ENCODE data around the gene KCNE3. TPM values are rescaled to one million over a fixed set of nuclear protein-coding genes. Genes with fewer than 3 reads are reported as not detected.

KCNE3 gene
- total and polyA plus RNA-seq, 10 of the 15 experiments (the other 5 are each of a cell fraction or from before 2014, with no cell fraction given), result not detected

DNA sequence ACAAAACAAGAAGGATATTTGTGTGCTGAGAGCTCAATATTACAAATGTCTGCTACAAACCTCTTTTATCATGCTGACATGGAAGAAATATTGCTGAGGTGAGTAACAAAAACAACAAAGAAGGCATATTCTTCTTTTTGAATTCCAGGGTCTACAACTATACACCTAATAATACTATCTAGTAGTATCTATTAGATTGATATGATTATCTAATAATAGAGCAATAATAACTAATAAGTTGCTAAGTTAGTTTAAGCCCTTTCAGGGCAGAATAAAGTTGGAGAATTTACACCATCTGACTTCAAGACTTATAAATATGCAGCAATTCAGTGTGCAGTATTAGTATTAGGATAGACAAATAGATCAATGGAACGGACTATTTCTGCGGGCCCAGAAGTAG is 57.7 kb downstream of the KCNE3 start (continued):
- TF ChIP-seq, protein P1, sequence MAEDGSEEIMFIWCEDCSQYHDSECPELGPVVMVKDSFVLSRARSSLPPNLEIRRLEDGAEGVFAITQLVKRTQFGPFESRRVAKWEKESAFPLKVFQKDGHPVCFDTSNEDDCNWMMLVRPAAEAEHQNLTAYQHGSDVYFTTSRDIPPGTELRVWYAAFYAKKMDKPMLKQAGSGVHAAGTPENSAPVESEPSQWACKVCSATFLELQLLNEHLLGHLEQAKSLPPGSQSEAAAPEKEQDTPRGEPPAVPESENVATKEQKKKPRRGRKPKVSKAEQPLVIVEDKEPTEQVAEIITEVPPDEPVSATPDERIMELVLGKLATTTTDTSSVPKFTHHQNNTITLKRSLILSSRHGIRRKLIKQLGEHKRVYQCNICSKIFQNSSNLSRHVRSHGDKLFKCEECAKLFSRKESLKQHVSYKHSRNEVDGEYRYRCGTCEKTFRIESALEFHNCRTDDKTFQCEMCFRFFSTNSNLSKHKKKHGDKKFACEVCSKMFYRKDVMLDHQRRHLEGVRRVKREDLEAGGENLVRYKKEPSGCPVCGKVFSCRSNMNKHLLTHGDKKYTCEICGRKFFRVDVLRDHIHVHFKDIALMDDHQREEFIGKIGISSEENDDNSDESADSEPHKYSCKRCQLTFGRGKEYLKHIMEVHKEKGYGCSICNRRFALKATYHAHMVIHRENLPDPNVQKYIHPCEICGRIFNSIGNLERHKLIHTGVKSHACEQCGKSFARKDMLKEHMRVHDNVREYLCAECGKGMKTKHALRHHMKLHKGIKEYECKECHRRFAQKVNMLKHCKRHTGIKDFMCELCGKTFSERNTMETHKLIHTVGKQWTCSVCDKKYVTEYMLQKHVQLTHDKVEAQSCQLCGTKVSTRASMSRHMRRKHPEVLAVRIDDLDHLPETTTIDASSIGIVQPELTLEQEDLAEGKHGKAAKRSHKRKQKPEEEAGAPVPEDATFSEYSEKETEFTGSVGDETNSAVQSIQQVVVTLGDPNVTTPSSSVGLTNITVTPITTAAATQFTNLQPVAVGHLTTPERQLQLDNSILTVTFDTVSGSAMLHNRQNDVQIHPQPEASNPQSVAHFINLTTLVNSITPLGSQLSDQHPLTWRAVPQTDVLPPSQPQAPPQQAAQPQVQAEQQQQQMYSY (CRISPR knock-in tag; IDR thresholded peaks at IDR 0.05), result no peak
- TF ChIP-seq TCF12 (IDR thresholded peaks at IDR 0.05; ENCODE audit: low read depth, low read length) (no peak), NKRF (conservative IDR thresholded peaks at IDR 0.05) (no peak), GATAD2B (conservative IDR thresholded peaks at IDR 0.05; ENCODE audit: low read depth) (no peak), USF2 (IDR thresholded peaks at IDR 0.05; ENCODE audit: borderline replicate concordance, low read depth, low read length) (no peak), TBL1XR1 (IDR thresholded peaks at IDR 0.05; ENCODE audit: low read depth, low read length) (no peak), HDGF (IDR thresholded peaks at IDR 0.05) (no peak), NFIC (IDR thresholded peaks at IDR 0.05; ENCODE audit: low read depth, low read length) (no peak), RB1 (IDR thresholded peaks at IDR 0.05; ENCODE audit: borderline replicate concordance) (no peak), BCL11A (IDR thresholded peaks at IDR 0.05; ENCODE audit: low read depth, low read length) (no peak)
- TF ChIP-seq, protein P2, sequence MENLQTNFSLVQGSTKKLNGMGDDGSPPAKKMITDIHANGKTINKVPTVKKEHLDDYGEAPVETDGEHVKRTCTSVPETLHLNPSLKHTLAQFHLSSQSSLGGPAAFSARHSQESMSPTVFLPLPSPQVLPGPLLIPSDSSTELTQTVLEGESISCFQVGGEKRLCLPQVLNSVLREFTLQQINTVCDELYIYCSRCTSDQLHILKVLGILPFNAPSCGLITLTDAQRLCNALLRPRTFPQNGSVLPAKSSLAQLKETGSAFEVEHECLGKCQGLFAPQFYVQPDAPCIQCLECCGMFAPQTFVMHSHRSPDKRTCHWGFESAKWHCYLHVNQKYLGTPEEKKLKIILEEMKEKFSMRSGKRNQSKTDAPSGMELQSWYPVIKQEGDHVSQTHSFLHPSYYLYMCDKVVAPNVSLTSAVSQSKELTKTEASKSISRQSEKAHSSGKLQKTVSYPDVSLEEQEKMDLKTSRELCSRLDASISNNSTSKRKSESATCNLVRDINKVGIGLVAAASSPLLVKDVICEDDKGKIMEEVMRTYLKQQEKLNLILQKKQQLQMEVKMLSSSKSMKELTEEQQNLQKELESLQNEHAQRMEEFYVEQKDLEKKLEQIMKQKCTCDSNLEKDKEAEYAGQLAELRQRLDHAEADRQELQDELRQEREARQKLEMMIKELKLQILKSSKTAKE (IDR thresholded peaks at IDR 0.05; ENCODE audit: low read depth, poor library complexity, severe bottlenecking), result no peak

Small RNAs within 50 kb of the gene (small RNA-seq; reads per million reads assigned to genes)
- gene CYCSP27, result not detected

Other genes starting within 250 kb of the KCNE3 start
- gene P4HA3, start 155.9 kb downstream of the KCNE3 start, total RNA-seq (2014; rRNA removed), result not detected in 2 replicates
- not detected in 2 replicates for gene P4HA3, start 155.9 kb downstream of the KCNE3 start, total RNA-seq (2014; rRNA removed; fragmentation: Illumina TruSeq; extraction: Trizol)
- not detected in 2 replicates for gene P4HA3, start 155.9 kb downstream of the KCNE3 start, total RNA-seq (2021)
- gene P4HA3, start 155.9 kb downstream of the KCNE3 start, polyA plus RNA-seq (2011; rRNA removed), result not detected in 2 replicates
- gene P4HA3, start 155.9 kb downstream of the KCNE3 start, polyA plus RNA-seq (2014; fragmentation: Illumina TruSeq; extraction: Trizol), result not detected in 2 replicates
- not detected for gene P4HA3, start 155.9 kb downstream of the KCNE3 start, polyA plus RNA-seq (2014; fragmentation: Nextera tagmentation; extraction: Ambion mirVana)
- gene P4HA3, start 155.9 kb downstream of the KCNE3 start, polyA plus RNA-seq (2014; rRNA removed), result not detected in 2 replicates
- under 1 TPM in 1 of 2 experiments, not detected in 1; 0.08 TPM for gene P4HA3, start 155.9 kb downstream of the KCNE3 start, polyA plus RNA-seq (2016; fragmentation: Nextera tagmentation; extraction: Ambion mirVana)
- 0.05 and 0.11 TPM in 2 replicates for gene PGM2L1, start 69.1 kb downstream of the KCNE3 start, total RNA-seq (2014; rRNA removed)
- 0.13 and 0.14 TPM in 2 replicates for gene PGM2L1, start 69.1 kb downstream of the KCNE3 start, total RNA-seq (2014; rRNA removed; fragmentation: Illumina TruSeq; extraction: Trizol)
- 0.03 and 0.13 TPM in 2 replicates for gene PGM2L1, start 69.1 kb downstream of the KCNE3 start, total RNA-seq (2021)
- gene PGM2L1, start 69.1 kb downstream of the KCNE3 start, polyA plus RNA-seq (2011; rRNA removed), result 0.10 and 0.14 TPM in 2 replicates
- 0.13 and 0.19 TPM in 2 replicates for gene PGM2L1, start 69.1 kb downstream of the KCNE3 start, polyA plus RNA-seq (2014; fragmentation: Illumina TruSeq; extraction: Trizol)
- gene PGM2L1, start 69.1 kb downstream of the KCNE3 start, polyA plus RNA-seq (2014; fragmentation: Nextera tagmentation; extraction: Ambion mirVana), result under 1 TPM in 1 of 2 experiments, not detected in 1; 0.04 TPM
- 0.04 and 0.05 TPM in 2 replicates for gene PGM2L1, start 69.1 kb downstream of the KCNE3 start, polyA plus RNA-seq (2014; rRNA removed)
- under 1 TPM; 0.15 to 0.20 TPM for gene PGM2L1, start 69.1 kb downstream of the KCNE3 start, polyA plus RNA-seq (2016; fragmentation: Nextera tagmentation; extraction: Ambion mirVana)
- gene LIPT2, start 26.2 kb upstream of the KCNE3 start, total RNA-seq (2014; rRNA removed), result 4.0 and 7.5 TPM in 2 replicates
- gene LIPT2, start 26.2 kb upstream of the KCNE3 start, total RNA-seq (2014; rRNA removed; fragmentation: Illumina TruSeq; extraction: Trizol), result 3.8 and 4.2 TPM in 2 replicates
- gene LIPT2, start 26.2 kb upstream of the KCNE3 start, total RNA-seq (2021), result 3.7 and 5.7 TPM in 2 replicates
- gene LIPT2, start 26.2 kb upstream of the KCNE3 start, polyA plus RNA-seq (2011; rRNA removed), result 2.7 and 2.8 TPM in 2 replicates
- gene LIPT2, start 26.2 kb upstream of the KCNE3 start, polyA plus RNA-seq (2014; fragmentation: Illumina TruSeq; extraction: Trizol), result 3.5 and 5.0 TPM in 2 replicates
- gene LIPT2, start 26.2 kb upstream of the KCNE3 start, polyA plus RNA-seq (2014; fragmentation: Nextera tagmentation; extraction: Ambion mirVana), result 1 to 10 TPM in 1 of 2 experiments, under 1 TPM in 1; 0.69 to 2.1 TPM
- gene LIPT2, start 26.2 kb upstream of the KCNE3 start, polyA plus RNA-seq (2014; rRNA removed), result 3.1 and 4.3 TPM in 2 replicates
- gene LIPT2, start 26.2 kb upstream of the KCNE3 start, polyA plus RNA-seq (2016; fragmentation: Nextera tagmentation; extraction: Ambion mirVana), result 1 to 10 TPM; 5.4 to 6.8 TPM
- gene POLD3, start 125.0 kb upstream of the KCNE3 start, total RNA-seq (2014; rRNA removed), result 23.8 and 25.9 TPM in 2 replicates
- 36.0 and 38.3 TPM in 2 replicates for gene POLD3, start 125.0 kb upstream of the KCNE3 start, total RNA-seq (2014; rRNA removed; fragmentation: Illumina TruSeq; extraction: Trizol)
- gene POLD3, start 125.0 kb upstream of the KCNE3 start, total RNA-seq (2021), result 36.4 and 39.2 TPM in 2 replicates
- 63.7 and 66.4 TPM in 2 replicates for gene POLD3, start 125.0 kb upstream of the KCNE3 start, polyA plus RNA-seq (2011; rRNA removed)
- 41.9 and 54.5 TPM in 2 replicates for gene POLD3, start 125.0 kb upstream of the KCNE3 start, polyA plus RNA-seq (2014; fragmentation: Illumina TruSeq; extraction: Trizol)
- 10 to 100 TPM; 30.9 to 36.5 TPM for gene POLD3, start 125.0 kb upstream of the KCNE3 start, polyA plus RNA-seq (2014; fragmentation: Nextera tagmentation; extraction: Ambion mirVana)
- gene POLD3, start 125.0 kb upstream of the KCNE3 start, polyA plus RNA-seq (2014; rRNA removed), result 25.2 and 29.7 TPM in 2 replicates
- gene POLD3, start 125.0 kb upstream of the KCNE3 start, polyA plus RNA-seq (2016; fragmentation: Nextera tagmentation; extraction: Ambion mirVana), result 10 to 100 TPM; 60.1 to 62.3 TPM